Measurements from ENCODE around the gene CCDC12.

Gene CCDC12

GRCh38 chr3:46989146-46989810 is 12.7 kb upstream of the CCDC12 start:
- H2AFZ ChIP-seq (ENCODE audit: low read depth, low read length, severe bottlenecking), result no peak overlapping the region
- no peaks in the 10 kb centered on the region for H3K27me3 ChIP-seq (ENCODE audit: low read length)
- 0 out of 2 replicates have a peak, but pooled peaks cover 6% of the 10 kb centered on the region for H3K79me2 ChIP-seq (ENCODE audit: insufficient read depth, low read length)

DNA sequence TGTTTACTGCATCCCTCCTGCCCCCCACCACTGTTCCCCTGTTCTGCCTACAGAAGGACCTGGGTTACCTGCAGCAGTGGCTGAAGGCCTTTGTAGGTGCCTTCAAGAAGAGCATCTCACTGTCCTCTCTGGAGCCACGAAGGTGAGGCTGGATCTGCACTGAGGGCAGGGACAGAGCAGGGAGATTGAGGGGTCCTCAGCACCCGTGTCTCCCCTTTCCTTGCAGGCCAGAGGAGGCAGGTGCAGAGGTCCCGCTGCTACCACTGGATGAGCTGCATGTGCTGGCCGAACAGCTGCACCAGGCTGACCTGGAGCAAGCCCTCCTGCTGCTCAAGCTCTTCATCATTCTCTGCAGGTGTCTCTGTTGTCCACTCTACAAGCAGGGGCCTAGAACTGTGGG is 12.1 kb upstream of the CCDC12 start:
- Histone ChIP-seq H4K20me1 (ENCODE audit: low read depth, low read length) (no peaks in the 10 kb centered on the region), H3K79me2 (ENCODE audit: insufficient read depth, low read length) (0 out of 2 replicates have a peak, but pooled peaks cover 6% of the 10 kb centered on the region), H3K27me3 (ENCODE audit: low read length) (no peaks in the 10 kb centered on the region), H3F3A (ENCODE audit: insufficient read depth) (no peaks in the 10 kb centered on the region), H3K9me2 (replicated peaks; ENCODE audit: insufficient read depth, low read length) (no peaks in the 10 kb centered on the region), H3K4me2 (ENCODE audit: low read depth, low read length, poor library complexity, severe bottlenecking) (no peak overlapping the region), H3K9me3 (ENCODE audit: insufficient read depth, low read length) (no peaks in the 10 kb centered on the region), H3K4me3 (ENCODE audit: insufficient read depth, low read length, poor library complexity, severe bottlenecking) (no peak overlapping the region), H3K36me3 (ENCODE audit: low read length) (no peaks in the 10 kb centered on the region), H3K9ac (ENCODE audit: low read length) (no peak overlapping the region), H2AFZ (ENCODE audit: low read depth, low read length, severe bottlenecking) (no peak overlapping the region), H3K27ac (ENCODE audit: low read depth, low read length) (no peak overlapping the region)
- TF ChIP-seq EZH2phosphoT487 (conservative IDR thresholded peaks at IDR 0.05; ENCODE audit: low read length), result no peak
- TF ChIP-seq, protein P1, sequence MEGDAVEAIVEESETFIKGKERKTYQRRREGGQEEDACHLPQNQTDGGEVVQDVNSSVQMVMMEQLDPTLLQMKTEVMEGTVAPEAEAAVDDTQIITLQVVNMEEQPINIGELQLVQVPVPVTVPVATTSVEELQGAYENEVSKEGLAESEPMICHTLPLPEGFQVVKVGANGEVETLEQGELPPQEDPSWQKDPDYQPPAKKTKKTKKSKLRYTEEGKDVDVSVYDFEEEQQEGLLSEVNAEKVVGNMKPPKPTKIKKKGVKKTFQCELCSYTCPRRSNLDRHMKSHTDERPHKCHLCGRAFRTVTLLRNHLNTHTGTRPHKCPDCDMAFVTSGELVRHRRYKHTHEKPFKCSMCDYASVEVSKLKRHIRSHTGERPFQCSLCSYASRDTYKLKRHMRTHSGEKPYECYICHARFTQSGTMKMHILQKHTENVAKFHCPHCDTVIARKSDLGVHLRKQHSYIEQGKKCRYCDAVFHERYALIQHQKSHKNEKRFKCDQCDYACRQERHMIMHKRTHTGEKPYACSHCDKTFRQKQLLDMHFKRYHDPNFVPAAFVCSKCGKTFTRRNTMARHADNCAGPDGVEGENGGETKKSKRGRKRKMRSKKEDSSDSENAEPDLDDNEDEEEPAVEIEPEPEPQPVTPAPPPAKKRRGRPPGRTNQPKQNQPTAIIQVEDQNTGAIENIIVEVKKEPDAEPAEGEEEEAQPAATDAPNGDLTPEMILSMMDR (IDR thresholded peaks at IDR 0.05; ENCODE audit: insufficient read depth, low read length, poor library complexity, severe bottlenecking), result no peak

More at GRCh38 chr3:46989146-46989810, 12.7 kb upstream of the CCDC12 start:
- no peak overlapping the region for H3K4me2 ChIP-seq (ENCODE audit: low read depth, low read length, poor library complexity, severe bottlenecking)
- no peaks in the 10 kb centered on the region for H3K36me3 ChIP-seq (ENCODE audit: low read length)
- H3K9ac ChIP-seq (ENCODE audit: low read length), result no peak overlapping the region
- TF ChIP-seq EZH2phosphoT487 (conservative IDR thresholded peaks at IDR 0.05; ENCODE audit: low read length), result no peak
- TF ChIP-seq, protein P1 (IDR thresholded peaks at IDR 0.05; ENCODE audit: insufficient read depth, low read length, poor library complexity, severe bottlenecking), result no peak
- H3K9me2 ChIP-seq (replicated peaks; ENCODE audit: insufficient read depth, low read length), result no peaks in the 10 kb centered on the region
- H3K9me3 ChIP-seq (ENCODE audit: insufficient read depth, low read length), result no peaks in the 10 kb centered on the region
- H3F3A ChIP-seq (ENCODE audit: insufficient read depth), result no peaks in the 10 kb centered on the region
- H3K4me3 ChIP-seq (ENCODE audit: insufficient read depth, low read length, poor library complexity, severe bottlenecking), result no peak overlapping the region
- H4K20me1 ChIP-seq (ENCODE audit: low read depth, low read length), result no peaks in the 10 kb centered on the region
- no peak overlapping the region for H3K27ac ChIP-seq (ENCODE audit: low read depth, low read length)

DNA sequence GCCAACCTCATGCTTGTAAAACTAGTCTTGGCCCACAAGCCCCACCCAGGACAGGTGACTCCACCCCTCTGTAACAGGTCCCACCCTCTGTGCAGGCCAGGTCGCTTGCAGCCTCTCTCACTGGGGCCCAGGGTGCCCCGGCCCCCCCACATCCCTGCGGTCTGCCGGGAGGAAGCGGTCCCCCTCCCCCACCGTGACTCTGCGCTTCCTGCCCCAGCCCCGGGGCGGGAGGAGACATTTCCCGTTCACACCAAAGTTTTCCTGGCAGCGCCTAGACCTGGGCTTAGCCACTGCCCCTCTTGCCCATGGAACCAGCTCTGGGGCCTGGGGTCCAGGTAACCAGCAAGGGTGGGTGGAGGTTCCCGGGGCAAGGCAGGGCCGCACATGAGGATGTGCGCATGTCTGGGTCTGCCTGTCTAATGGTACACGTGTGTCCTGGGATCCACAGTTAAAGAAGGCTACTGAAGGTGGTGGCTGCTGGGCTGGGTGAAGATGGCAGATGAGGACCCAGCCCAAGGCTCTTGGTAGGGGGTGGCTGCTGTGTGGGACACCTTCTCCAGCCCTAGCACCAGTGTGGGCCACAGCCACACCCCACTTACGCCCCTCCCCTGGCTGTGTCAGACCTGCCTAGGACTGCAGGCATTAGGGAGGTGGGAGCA is 11.3 kb upstream of the CCDC12 start:
- Histone ChIP-seq H3K79me2 (ENCODE audit: insufficient read depth, low read length) (0 out of 2 replicates have a peak, but pooled peaks cover 6% of the 10 kb centered on the region), H3K9me2 (replicated peaks; ENCODE audit: insufficient read depth, low read length) (no peaks in the 10 kb centered on the region), H3K4me3 (ENCODE audit: insufficient read depth, low read length, poor library complexity, severe bottlenecking) (no peak overlapping the region), H3K4me2 (ENCODE audit: low read depth, low read length, poor library complexity, severe bottlenecking) (peak overlapping the region; percentile 35), H3K9ac (ENCODE audit: low read length) (no peak overlapping the region), H3K9me3 (ENCODE audit: insufficient read depth, low read length) (no peaks in the 10 kb centered on the region), H3K36me3 (ENCODE audit: low read length) (no peaks in the 10 kb centered on the region), H3K27ac (ENCODE audit: low read depth, low read length) (peak overlapping the region; percentile 63), H2AFZ (ENCODE audit: low read depth, low read length, severe bottlenecking) (peak overlapping the region; percentile 44), H3F3A (ENCODE audit: insufficient read depth) (no peaks in the 10 kb centered on the region), H4K20me1 (ENCODE audit: low read depth, low read length) (no peaks in the 10 kb centered on the region), H3K27me3 (ENCODE audit: low read length) (no peaks in the 10 kb centered on the region)
- no peak for TF ChIP-seq EZH2phosphoT487 (conservative IDR thresholded peaks at IDR 0.05; ENCODE audit: low read length)
- TF ChIP-seq, protein P1 (IDR thresholded peaks at IDR 0.05; ENCODE audit: insufficient read depth, low read length, poor library complexity, severe bottlenecking), result no peak

Data from SU-DHL-6 (cell line).